Muscle of arm (tissue), 12 donors: ENCODE data around the gene RHOBTB3. TPM values are rescaled to one million over a fixed set of nuclear protein-coding genes. Genes with fewer than 3 reads are reported as not detected.
"Not testable (repeated sequence)": the region's sequence is repeated elsewhere in the genome, so short reads cannot be mapped to it uniquely, and the experiment has no call there.

Source experiments
- DNase-seq: peaks from one replicate; pipeline ENCODE4 v3.0.0-alpha.2; 2013
- polyA plus RNA-seq, 12 donors: library from polyadenylated mRNA; unstranded; fragments of 120-200 nt; gene quantifications; one replicate each; pipeline ENCODE4 v1.2.1, GENCODE V29; 2013; ENCODE audit not compliant: insufficient read length in 12 of 12

The RHOBTB3 gene
- polyA plus RNA-seq, 12 donors: 69.3 to 137 (median 113) TPM; not detected in 1

- no peak for DNase-seq
These were observed 63.0 kb downstream of the RHOBTB3 start for GRCh38 chr5:95794070-95794516.

- DNase-seq: no peak
These were observed 66.2 kb downstream of the RHOBTB3 start for GRCh38 chr5:95797301-95797700.

GRCh38 chr5:95798048-95798447, 66.9 kb downstream of the RHOBTB3 start:
- DNase-seq: no peak

GRCh38 chr5:95798545-95798944, 67.4 kb downstream of the RHOBTB3 start:
- no peak for DNase-seq

- DNase-seq: no peak
These were observed 68.2 kb downstream of the RHOBTB3 start for GRCh38 chr5:95799191-95799835.

GRCh38 chr5:95800553-95800952, 69.4 kb downstream of the RHOBTB3 start:
- no peak for DNase-seq

- no peak for DNase-seq
These were observed 70.4 kb downstream of the RHOBTB3 start for GRCh38 chr5:95801532-95801931.

- no peak for DNase-seq
These were observed 70.8 kb downstream of the RHOBTB3 start for GRCh38 chr5:95801961-95802360.

GRCh38 chr5:95803271-95804148, 72.4 kb downstream of the RHOBTB3 start:
- DNase-seq: no peak

- DNase-seq: no peak
These were observed 73.8 kb downstream of the RHOBTB3 start for GRCh38 chr5:95804736-95805539.

GRCh38 chr5:95806687-95807086, 75.6 kb downstream of the RHOBTB3 start:
- no peak for DNase-seq

GRCh38 chr5:95808013-95808685, 77.0 kb downstream of the RHOBTB3 start:
- DNase-seq: no peak

GRCh38 chr5:95808686-95809413, 77.7 kb downstream of the RHOBTB3 start:
- DNase-seq: peak; percentile 84

- DNase-seq: no peak
These were observed 78.4 kb downstream of the RHOBTB3 start for GRCh38 chr5:95809414-95809960.

GRCh38 chr5:95810305-95811125, 79.4 kb downstream of the RHOBTB3 start:
- no peak for DNase-seq

GRCh38 chr5:95811126-95811423, 79.9 kb downstream of the RHOBTB3 start:
- DNase-seq: not testable (repeated sequence)

- DNase-seq: not testable (repeated sequence)
These were observed 80.4 kb downstream of the RHOBTB3 start for GRCh38 chr5:95811461-95812073.

GRCh38 chr5:95812074-95812471, 80.9 kb downstream of the RHOBTB3 start:
- no peak for DNase-seq

GRCh38 chr5:95813035-95813434, 81.9 kb downstream of the RHOBTB3 start:
- not testable (repeated sequence) for DNase-seq
